GM12878 (cell line): ENCODE data around the gene CNTNAP2. TPM values are rescaled to one million over a fixed set of nuclear protein-coding genes. Genes with fewer than 3 reads are reported as not detected.

Source experiments
- ATAC-seq: fragments of 200-7000 bp; cut with Tn5 transposase; 3 replicates; pipeline ENCODE4 v1.9.1; 2020; ENCODE audit warnings: mild to moderate bottlenecking, moderate library complexity
- BruUV-seq: library from RNA; stranded (reverse); fragments of 400-500 nt; replicated peaks from 2 replicates; lab custom pipeline; 2021; lab: Mats Ljungman, UMichigan
- CTCF ChIA-PET: fragments of 300-600 bp; sonication (Branson Sonifier 250); formaldehyde crosslinking; extraction: SDS; loops from one replicate; lab custom pipeline; 2021; ENCODE audit warnings: inconsistent platforms; lab: Yijun Ruan, JAX
- POLR2A ChIA-PET: fragments of 350-600 bp; formaldehyde crosslinking; extraction: SDS; loops from one replicate; lab custom pipeline; 2021; ENCODE audit warnings: inconsistent platforms; lab: Charles Lee
- RAD21 ChIA-PET: fragments of 300-600 bp; sonication (Branson Sonifier 250); formaldehyde crosslinking; loops from one replicate; lab custom pipeline; 2023; ENCODE audit warnings: antibody characterized with exemption; ENCODE audit not compliant: unreplicated experiment; lab: Charles Lee
- SMC1A ChIA-PET: fragments of 300-600 bp; sonication (Branson Sonifier 250); formaldehyde crosslinking; loops from one replicate; lab custom pipeline; 2023; ENCODE audit not compliant: unreplicated experiment, uncharacterized antibody; lab: Charles Lee
- DNase-seq: peaks from one replicate; pipeline ENCODE4 v3.0.0-alpha.2; 2011; ENCODE audit warnings: low read depth, low spot score
- FAIRE-seq: peaks from 3 replicates; lab custom pipeline; 2011; peaks lifted over from hg19 to GRCh38; lab: Jason Lieb, UNC
- H2AFZ ChIP-seq: 2 replicates; pipeline ENCODE4 v1.6.0; 2011; ENCODE audit warnings: low read depth, low read length, control low read depth; ENCODE audit not compliant: control insufficient read depth
- H3K27ac ChIP-seq: 2 replicates; pipeline ENCODE4 v1.5.1; 2011; ENCODE audit warnings: control low read depth; ENCODE audit not compliant: control insufficient read depth, insufficient read depth
- H3K27me3 ChIP-seq, 2 experiments: replicated peaks in 1 of 2; 2 replicates each; pipeline versions ENCODE4 v1.6.0 to v1.6.1; 2011; ENCODE audit warnings: low read length in 1 of 2; ENCODE audit not compliant: control insufficient read depth in 2 of 2, insufficient read depth in 2 of 2
- H3K36me3 ChIP-seq, 2 experiments: 2 replicates each; pipeline ENCODE4 v1.5.1; 2011; ENCODE audit warnings: low read length in 1 of 2; ENCODE audit not compliant: control insufficient read depth in 2 of 2, insufficient read depth in 2 of 2
- H3K4me1 ChIP-seq: 2 replicates; pipeline ENCODE4 v1.6.1; 2011; ENCODE audit warnings: mild to moderate bottlenecking, low read length, moderate library complexity, mixed read lengths; ENCODE audit not compliant: control insufficient read depth, insufficient read depth
- H3K4me2 ChIP-seq: 2 replicates; pipeline ENCODE4 v1.6.0; 2011; ENCODE audit warnings: control low read depth; ENCODE audit not compliant: control insufficient read depth, insufficient read depth
- H3K4me3 ChIP-seq: fragments of 200-600 bp; sonication (generic); 2 replicates; pipeline ENCODE4 v1.5.1; 2016
- H3K79me2 ChIP-seq: 2 replicates; pipeline ENCODE4 v1.6.0; 2011; ENCODE audit warnings: low read length; ENCODE audit not compliant: control insufficient read depth, insufficient read depth
- H3K9ac ChIP-seq: 2 replicates; pipeline ENCODE4 v1.8.0; 2011; ENCODE audit warnings: low read length, control low read depth, mixed read lengths; ENCODE audit not compliant: control insufficient read depth, insufficient read depth
- H3K9me3 ChIP-seq: replicated peaks from 3 replicates; pipeline ENCODE4 v1.5.1; 2011; ENCODE audit warnings: mild to moderate bottlenecking, low read length; ENCODE audit not compliant: control insufficient read depth, insufficient read depth
- H4K20me1 ChIP-seq: 2 replicates; pipeline ENCODE4 v1.6.0; 2011; ENCODE audit not compliant: control insufficient read depth, insufficient read depth
- HDAC2 ChIP-seq: fragments of 200-600 bp; sonication (generic); IDR thresholded peaks from 2 replicates; pipeline ENCODE4 v1.6.1; 2017
- MYC ChIP-seq: IDR thresholded peaks from 2 replicates; pipeline ENCODE4 v1.6.1; 2011; ENCODE audit warnings: mild to moderate bottlenecking, low read length, moderate library complexity, inconsistent platforms; ENCODE audit not compliant: insufficient read depth, insufficient replicate concordance, insufficient read length, severe bottlenecking
- RAD51 ChIP-seq: fragments of 450-650 bp; IDR thresholded peaks from 2 replicates; pipeline ENCODE4 v1.6.1; 2016; ENCODE audit warnings: moderate library complexity, mild to moderate bottlenecking, inconsistent platforms
- RFX5 ChIP-seq: IDR thresholded peaks from 2 replicates; pipeline ENCODE4 v1.6.1; 2011; ENCODE audit warnings: low read depth, low read length, improper control_type of control experiment
- SIN3A ChIP-seq: IDR thresholded peaks from 2 replicates; pipeline ENCODE4 v1.6.1; 2012; ENCODE audit warnings: low read depth, low read length, improper control_type of control experiment
- TBL1XR1 ChIP-seq: IDR thresholded peaks from 2 replicates; pipeline ENCODE4 v1.6.1; 2012; ENCODE audit warnings: low read depth, low read length, improper control_type of control experiment
- WGBS: methylation state at CpG from one replicate; pipeline ENCODE4 v1.1.6; 2016; ENCODE audit warnings: low lambda C conversion rate; ENCODE audit not compliant: insufficient replicate concordance, insufficient coverage; ENCODE audit errors: missing lambda C conversion rate; 5-methylcytosine and 5-hydroxymethylcytosine counted together
- in situ Hi-C: fragments of 300-500 bp; cut with MboI; formaldehyde crosslinking; loops from 9 replicates; pipeline ENCODE4 v1.14.3; 2018; ENCODE audit warnings: mixed read lengths
- intact Hi-C: fragments of 100-400 bp; cut with micrococcal nuclease; formaldehyde crosslinking; loops from one replicate; pipeline ENCODE4 v1.14.2; 2022; ENCODE audit not compliant: unreplicated experiment
- polyA plus RNA-seq, 11 experiments: library from polyadenylated mRNA; depleted of rRNA in 4 of 11; unstranded in 6 of 11; stranded (reverse) in 5 of 11; fragments of >200 nt; fragmentation: Nextera tagmentation in 4 of 11; fragmentation: Illumina TruSeq in 1 of 11; extraction: Ambion mirVana in 4 of 11; extraction: Trizol in 1 of 11; gene quantifications; 1 replicate in 1 of 11; 2 replicates in 10 of 11; pipeline versions ENCODE4 v1.2.1 to v1.2.3, GENCODE V29; 2011 to 2016; ENCODE audit warnings: inconsistent platforms in 2 of 11, missing spikeins in 2 of 11, low read depth in 1 of 11
- total RNA-seq, 4 experiments: library from RNA; depleted of rRNA in 3 of 4; stranded (reverse); fragments of >200 nt in 3 of 4; fragmentation: Illumina TruSeq in 1 of 4; extraction: Trizol in 1 of 4; gene quantifications; 2 replicates each; pipeline versions ENCODE4 v1.2.1 to v1.2.3, GENCODE V29; 2013 to 2021
- TF ChIP-seq, protein P1 (sequence below): fragments of 450-650 bp; IDR thresholded peaks from 2 replicates; pipeline ENCODE4 v1.6.1; 2017; ENCODE audit warnings: mild to moderate bottlenecking, moderate library complexity
- TF ChIP-seq, protein P2 (sequence below), 3 experiments: IDR thresholded peaks in 2 of 3; conservative IDR thresholded peaks in 1 of 3; 2 replicates each; pipeline ENCODE4 v1.5.1; 2011; ENCODE audit warnings: low read depth in 3 of 3, low read length in 3 of 3, mild to moderate bottlenecking in 3 of 3, control low read depth in 2 of 3, moderate library complexity in 2 of 3, inconsistent platforms in 1 of 3, mixed read lengths in 1 of 3; ENCODE audit not compliant: control insufficient read depth in 2 of 3, insufficient read depth in 1 of 3; ENCODE audit errors: extremely low read depth in 1 of 3
- TF ChIP-seq, protein P3 (sequence below): fragments of 450-650 bp; IDR thresholded peaks from 2 replicates; pipeline ENCODE4 v1.6.1; 2017; ENCODE audit warnings: borderline replicate concordance

Gene CNTNAP2
- total and polyA plus RNA-seq, 10 of the 15 experiments (the other 5 are each of a cell fraction or from before 2014, with no cell fraction given): 0.03 to 0.08 (median 0.03) TPM; not detected in 7

DNA sequence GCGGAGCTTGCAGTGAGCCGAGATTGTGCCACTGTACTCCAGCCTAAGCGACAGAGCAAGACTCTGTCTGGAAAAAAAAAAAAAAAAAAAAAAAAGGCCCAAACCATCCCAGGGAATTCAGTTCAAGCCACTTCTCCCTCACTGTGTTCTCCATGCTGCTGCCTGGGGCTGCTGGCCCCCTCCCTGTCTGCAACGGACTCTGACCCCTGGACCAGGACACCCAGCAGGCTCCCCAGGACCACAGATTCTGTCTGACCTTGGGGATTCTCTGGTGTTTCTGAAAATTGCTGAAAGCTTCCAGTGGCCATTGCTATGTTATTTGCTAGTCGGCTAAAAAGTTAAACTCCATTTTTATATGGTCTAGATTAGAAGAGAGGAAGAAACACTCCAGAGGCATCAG is 2212.3 kb downstream of the CNTNAP2 start (continued):
- no peak for TF ChIP-seq HDAC2
- no peak for TF ChIP-seq RFX5
- TF ChIP-seq, protein P1, sequence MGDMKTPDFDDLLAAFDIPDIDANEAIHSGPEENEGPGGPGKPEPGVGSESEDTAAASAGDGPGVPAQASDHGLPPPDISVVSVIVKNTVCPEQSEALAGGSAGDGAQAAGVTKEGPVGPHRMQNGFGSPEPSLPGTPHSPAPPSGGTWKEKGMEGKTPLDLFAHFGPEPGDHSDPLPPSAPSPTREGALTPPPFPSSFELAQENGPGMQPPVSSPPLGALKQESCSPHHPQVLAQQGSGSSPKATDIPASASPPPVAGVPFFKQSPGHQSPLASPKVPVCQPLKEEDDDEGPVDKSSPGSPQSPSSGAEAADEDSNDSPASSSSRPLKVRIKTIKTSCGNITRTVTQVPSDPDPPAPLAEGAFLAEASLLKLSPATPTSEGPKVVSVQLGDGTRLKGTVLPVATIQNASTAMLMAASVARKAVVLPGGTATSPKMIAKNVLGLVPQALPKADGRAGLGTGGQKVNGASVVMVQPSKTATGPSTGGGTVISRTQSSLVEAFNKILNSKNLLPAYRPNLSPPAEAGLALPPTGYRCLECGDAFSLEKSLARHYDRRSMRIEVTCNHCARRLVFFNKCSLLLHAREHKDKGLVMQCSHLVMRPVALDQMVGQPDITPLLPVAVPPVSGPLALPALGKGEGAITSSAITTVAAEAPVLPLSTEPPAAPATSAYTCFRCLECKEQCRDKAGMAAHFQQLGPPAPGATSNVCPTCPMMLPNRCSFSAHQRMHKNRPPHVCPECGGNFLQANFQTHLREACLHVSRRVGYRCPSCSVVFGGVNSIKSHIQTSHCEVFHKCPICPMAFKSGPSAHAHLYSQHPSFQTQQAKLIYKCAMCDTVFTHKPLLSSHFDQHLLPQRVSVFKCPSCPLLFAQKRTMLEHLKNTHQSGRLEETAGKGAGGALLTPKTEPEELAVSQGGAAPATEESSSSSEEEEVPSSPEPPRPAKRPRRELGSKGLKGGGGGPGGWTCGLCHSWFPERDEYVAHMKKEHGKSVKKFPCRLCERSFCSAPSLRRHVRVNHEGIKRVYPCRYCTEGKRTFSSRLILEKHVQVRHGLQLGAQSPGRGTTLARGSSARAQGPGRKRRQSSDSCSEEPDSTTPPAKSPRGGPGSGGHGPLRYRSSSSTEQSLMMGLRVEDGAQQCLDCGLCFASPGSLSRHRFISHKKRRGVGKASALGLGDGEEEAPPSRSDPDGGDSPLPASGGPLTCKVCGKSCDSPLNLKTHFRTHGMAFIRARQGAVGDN: no peak

DNA sequence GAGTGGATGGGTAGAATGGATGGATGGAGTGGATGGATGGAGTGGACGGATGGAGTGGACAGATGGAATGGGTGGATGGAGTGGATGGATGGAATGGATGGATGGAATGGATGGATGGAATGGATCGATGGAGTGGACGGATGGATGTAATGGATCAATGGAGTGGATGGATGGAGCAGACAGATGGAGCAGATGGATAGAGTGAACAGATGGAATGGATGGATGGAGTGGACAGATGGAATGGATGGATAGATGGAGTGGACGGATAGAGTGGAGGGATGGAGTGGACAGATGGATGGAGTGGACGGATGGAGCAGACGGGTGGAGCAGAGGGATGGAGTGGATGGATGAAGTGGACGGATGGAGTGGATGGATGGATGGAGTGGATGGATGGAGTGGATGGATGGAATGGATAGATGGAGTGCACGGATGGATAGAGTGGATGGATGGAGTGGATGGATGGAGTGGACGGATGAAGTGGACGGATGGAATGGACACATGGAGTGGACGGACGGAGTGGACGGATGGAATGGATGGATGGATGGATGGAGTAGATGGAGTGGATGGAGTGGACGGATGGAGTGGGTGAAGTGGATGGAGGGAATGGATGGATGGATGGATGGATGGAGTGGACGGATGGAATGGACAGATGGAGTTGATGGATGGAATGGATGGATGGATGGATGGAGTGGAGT is 2213.7 kb downstream of the CNTNAP2 start:
- ATAC-seq (no peak), DNase-seq (no peak), FAIRE-seq (no peak)
- no peaks in the 10 kb centered on the region for H3K79me2 ChIP-seq
- H3K27ac ChIP-seq: no peak overlapping the region
- 75% methylated on average over 13 of the region's 15 CpGs for WGBS
- BruUV-seq: no TSS peak
- intact Hi-C loops: no loop called here
- TF ChIP-seq, protein P2, sequence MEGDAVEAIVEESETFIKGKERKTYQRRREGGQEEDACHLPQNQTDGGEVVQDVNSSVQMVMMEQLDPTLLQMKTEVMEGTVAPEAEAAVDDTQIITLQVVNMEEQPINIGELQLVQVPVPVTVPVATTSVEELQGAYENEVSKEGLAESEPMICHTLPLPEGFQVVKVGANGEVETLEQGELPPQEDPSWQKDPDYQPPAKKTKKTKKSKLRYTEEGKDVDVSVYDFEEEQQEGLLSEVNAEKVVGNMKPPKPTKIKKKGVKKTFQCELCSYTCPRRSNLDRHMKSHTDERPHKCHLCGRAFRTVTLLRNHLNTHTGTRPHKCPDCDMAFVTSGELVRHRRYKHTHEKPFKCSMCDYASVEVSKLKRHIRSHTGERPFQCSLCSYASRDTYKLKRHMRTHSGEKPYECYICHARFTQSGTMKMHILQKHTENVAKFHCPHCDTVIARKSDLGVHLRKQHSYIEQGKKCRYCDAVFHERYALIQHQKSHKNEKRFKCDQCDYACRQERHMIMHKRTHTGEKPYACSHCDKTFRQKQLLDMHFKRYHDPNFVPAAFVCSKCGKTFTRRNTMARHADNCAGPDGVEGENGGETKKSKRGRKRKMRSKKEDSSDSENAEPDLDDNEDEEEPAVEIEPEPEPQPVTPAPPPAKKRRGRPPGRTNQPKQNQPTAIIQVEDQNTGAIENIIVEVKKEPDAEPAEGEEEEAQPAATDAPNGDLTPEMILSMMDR (IDR thresholded peaks at IDR 0.05 in 2 of 3, conservative IDR thresholded peaks at IDR 0.05 in 1 of 3; ENCODE audit: control insufficient read depth in 2 of 3, extremely low read depth in 1 of 3, insufficient read depth in 1 of 3, low read depth in 3 of 3, low read length in 3 of 3): no peak
- no peak for TF ChIP-seq TBL1XR1
- TF ChIP-seq MYC: no peak
- TF ChIP-seq, protein P3, sequence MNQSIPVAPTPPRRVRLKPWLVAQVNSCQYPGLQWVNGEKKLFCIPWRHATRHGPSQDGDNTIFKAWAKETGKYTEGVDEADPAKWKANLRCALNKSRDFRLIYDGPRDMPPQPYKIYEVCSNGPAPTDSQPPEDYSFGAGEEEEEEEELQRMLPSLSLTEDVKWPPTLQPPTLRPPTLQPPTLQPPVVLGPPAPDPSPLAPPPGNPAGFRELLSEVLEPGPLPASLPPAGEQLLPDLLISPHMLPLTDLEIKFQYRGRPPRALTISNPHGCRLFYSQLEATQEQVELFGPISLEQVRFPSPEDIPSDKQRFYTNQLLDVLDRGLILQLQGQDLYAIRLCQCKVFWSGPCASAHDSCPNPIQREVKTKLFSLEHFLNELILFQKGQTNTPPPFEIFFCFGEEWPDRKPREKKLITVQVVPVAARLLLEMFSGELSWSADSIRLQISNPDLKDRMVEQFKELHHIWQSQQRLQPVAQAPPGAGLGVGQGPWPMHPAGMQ: no peak
- no peak for TF ChIP-seq RAD51
- no peak for TF ChIP-seq SIN3A
- no peaks in the 10 kb centered on the region for H4K20me1 ChIP-seq
- no peaks in the 10 kb centered on the region for H3K4me1 ChIP-seq
- H2AFZ ChIP-seq: no peak overlapping the region
- no peaks in the 10 kb centered on the region; the same call in 2 of the 3 replicates for H3K9me3 ChIP-seq
- in situ Hi-C loops: no loop called here
- ChIA-PET SMC1A (no interaction called here), CTCF (no interaction called here), POLR2A (no interaction called here), RAD21 (no interaction called here)
- H3K4me2 ChIP-seq: no peak overlapping the region
- no peak overlapping the region for H3K9ac ChIP-seq
- H3K36me3 ChIP-seq: no peaks in the 10 kb centered on the region
- no peak overlapping the region for H3K4me3 ChIP-seq
- H3K27me3 ChIP-seq: no peaks in the 10 kb centered on the region
